Ureter (tissue), 1 donor: ENCODE results near the gene VPS18. TPM values are rescaled to one million over a fixed set of nuclear protein-coding genes. Genes with fewer than 3 reads are reported as not detected.
A peak's percentile ranks its signal among the peaks of the same experiment; 100 is the strongest.

Source experiments
- DNase-seq: peaks from one replicate; pipeline ENCODE4 v3.0.0-alpha.2; 2020; ENCODE audit warnings: low spot score
- total RNA-seq: library from RNA; stranded (reverse); gene quantifications from one replicate; pipeline ENCODE4 v1.2.4, GENCODE V29; 2023
- donor health status: DM: yes; HTN: yes; CAD: no.

VPS18 gene
- total RNA-seq, 1 donor from 2014 or later = 30.0 TPM

DNA sequence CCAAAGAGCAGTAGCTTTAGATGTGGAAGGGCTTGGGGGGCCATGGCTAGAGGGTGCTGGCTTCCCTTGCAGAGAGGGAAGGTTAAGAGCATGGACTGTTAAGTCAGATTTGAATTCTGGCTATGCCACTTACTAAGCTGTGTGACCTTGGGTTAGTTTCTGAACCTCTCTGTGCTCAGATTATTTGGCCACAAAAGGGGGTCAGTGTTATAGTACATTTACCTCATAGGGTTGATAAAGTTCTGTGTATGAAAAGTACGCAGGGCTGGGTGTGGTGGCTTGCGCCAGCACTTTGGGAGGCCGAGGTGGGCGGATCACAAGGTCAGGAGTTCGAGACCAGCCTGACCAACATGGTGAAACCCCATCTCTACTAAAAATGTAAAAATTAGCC lies 6.8 kb downstream of the VPS18 start:
- DNase-seq = no peak

DNA sequence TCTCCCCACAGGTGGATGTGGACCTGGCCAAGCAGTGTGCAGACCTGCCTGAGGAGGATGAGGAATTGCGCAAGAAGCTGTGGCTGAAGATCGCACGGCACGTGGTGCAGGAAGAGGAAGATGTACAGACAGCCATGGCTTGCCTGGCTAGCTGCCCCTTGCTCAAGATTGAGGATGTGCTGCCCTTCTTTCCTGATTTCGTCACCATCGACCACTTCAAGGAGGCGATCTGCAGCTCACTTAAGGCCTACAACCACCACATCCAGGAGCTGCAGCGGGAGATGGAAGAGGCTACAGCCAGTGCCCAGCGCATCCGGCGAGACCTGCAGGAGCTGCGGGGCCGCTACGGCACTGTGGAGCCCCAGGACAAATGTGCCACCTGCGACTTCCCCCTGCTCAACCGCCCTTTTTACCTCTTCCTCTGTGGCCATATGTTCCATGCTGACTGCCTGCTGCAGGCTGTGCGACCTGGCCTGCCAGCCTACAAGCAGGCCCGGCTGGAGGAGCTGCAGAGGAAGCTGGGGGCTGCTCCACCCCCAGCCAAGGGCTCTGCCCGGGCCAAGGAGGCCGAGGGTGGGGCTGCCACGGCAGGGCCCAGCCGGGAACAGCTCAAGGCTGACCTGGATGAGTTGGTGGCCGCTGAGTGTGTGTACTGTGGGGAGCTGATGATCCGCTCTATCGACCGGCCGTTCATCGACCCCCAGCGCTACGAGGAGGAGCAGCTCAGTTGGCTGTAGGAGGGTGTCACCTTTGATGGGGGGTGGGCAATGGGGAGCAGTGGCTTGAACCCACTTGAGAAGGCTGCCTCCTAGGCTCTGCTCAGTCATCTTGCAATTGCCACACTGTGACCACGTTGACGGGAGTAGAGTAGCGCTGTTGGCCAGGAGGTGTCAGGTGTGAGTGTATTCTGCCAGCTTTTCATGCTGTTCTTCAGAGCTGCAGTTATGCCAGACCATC lies 8.6 kb downstream of the VPS18 start:
- DNase-seq = no peak

DNA sequence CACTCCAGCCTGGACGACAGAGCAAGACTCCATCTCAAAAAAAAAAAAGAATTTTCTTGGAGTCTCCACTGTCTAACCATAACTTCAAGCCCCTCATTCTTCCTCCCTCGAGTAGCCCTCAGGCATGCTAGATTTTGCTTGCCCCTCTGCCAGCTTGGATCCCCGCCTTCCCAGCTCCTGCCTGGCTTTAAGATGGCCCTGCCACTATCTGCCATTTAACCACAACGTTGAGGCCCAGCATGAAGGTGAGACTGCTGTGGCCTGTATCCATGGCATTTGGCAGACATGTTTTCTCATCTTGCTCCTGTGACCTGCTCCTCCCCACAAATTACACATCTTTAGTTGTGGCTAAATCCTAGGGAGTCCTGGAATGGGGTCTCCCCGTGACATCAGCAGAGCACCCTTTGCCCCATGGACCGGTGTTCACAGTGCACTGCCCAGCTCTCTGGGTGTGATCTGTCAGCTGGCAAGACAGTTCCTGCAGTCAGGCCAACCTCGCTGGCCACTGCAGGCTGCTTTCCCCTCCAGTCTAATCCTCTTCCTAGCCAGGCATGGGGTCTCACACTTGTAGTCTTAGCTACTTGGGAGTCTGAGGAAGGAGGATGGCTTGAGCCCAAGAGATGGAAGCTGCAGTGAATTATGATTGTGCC lies 10.4 kb downstream of the VPS18 start:
- no peak for DNase-seq

- DNase-seq = peak; percentile 85
Observed at GRCh38 chr15:40906091-40906990, 12.1 kb downstream of the VPS18 start.

DNA sequence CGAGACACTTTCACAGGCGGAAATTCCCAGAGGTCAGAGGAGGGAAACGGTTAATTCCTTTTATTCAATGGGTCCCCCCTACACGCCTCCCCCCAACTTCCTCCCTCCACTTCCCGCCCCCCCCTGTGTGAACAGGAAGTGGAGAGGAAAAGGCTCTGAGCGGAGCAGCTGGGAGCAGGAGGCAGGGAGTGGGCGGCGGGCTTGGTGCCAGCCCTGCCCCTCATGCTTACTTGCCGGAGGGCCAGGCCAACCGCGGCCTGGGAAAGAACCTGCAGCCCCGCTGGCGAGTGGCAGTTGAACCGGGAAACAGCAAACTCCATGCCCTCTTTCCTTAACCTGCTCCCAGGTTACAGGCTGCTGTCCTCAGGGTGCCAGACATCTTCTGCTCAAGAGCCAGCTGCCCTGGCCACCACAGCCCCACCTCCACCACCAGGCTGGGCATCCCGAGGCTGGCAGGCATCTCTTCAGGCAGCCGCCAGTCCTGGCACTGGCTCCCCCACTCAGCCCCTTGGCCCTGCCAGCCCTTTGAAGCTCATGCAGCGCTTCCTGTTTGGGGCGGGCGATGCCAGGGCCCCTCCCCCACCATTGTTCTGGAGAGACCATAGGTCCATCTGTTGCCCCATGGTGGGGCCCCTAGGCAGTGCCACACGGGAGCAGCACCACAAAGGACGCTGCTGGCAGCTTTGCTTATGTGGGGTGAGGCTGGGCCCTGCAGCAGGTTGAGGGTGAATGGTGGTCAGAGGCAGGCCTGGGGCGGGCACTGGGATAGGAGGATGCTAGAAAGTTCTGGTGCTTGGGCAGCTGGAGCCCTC lies 12.9 kb downstream of the VPS18 start:
- DNase-seq = no peak

GRCh38 chr15:40908095-40908494 lies 13.8 kb downstream of the VPS18 start:
- DNase-seq = no peak

- no peak for DNase-seq
Observed at GRCh38 chr15:40909662-40910630, 15.7 kb downstream of the VPS18 start.

DNA sequence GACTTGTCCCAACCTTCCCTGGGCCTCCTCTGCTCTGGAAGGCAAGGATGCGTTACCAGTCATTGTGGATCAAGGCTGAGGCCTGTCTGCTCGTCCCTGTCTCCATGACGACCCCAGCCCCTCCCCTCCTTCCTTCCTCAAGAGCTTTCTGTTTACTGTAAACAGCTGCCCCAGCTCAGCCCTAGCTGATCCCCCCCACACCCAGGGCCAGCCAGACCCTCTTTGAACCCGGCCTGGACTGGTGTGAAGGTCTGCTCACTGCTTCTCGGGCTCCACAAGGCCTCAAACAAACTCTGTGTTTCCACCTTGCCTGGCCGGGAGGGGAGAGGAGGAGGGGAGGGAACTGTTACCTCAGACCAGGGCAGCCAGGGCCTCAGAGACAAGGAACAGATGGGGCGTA lies 16.9 kb downstream of the VPS18 start:
- DNase-seq = no peak

DNA sequence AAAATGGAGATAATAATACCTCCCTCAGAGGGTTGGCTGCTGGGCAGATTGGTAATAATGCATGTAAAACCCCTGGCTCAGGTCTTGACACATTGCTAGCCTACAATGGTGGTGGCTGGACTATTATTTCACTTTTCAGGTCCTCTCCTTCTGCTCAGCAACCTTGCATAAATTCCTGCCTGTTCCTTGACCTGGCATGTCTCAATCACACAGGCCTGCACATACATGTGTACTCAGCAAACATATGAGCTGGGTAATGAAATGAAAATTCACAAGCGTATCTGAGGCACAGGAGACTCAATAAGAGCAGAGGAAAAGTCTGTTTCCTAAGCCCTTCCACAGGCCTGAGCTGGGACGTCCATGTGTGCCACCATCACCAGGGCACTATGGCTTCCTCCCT lies 17.4 kb downstream of the VPS18 start:
- no peak for DNase-seq

DNA sequence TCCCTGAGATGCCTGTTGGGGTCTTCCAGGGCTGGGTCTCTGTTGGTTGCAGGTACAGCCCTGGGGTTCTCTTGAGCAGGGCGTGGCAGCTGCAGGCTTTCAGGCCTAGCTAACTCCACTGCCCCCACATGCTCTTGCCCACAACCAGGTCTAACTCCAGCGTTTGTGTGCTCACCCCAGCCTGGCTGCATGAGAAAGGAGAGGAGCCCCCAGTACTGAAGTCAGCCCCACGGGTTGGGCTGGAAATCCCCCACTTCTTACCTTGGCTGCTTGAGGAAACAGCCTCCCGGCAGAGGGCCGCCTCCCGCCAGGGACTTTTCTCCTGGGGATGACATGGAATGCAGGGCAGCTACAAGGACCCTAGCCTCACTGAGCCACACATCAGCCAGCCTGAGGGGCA lies 18.2 kb downstream of the VPS18 start:
- no peak for DNase-seq

- no peak for DNase-seq
Observed at GRCh38 chr15:40914013-40914412, 19.8 kb downstream of the VPS18 start.

DNA sequence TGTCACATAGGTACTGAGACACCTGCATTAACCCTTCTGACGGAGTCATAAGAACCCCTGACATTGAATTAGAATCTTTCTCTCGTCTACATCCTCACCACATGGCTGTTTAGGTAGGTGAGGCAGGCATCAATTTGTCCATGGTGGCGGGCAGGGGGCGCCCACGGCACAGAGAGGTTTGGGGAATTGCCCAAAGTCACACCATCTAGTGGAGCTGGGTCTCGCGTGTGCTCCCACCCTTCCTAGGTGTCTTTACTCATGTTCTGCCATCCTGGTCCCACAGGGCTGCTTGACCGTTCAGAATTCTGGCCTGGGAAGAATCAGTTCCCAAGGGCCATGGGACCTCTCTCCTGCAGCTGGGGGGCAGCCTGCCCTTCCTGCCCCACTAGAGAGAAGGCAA lies 20.2 kb downstream of the VPS18 start:
- DNase-seq = no peak

GRCh38 chr15:40915116-40915661 lies 20.9 kb downstream of the VPS18 start:
- DNase-seq = no peak

GRCh38 chr15:40915679-40916078 lies 21.4 kb downstream of the VPS18 start:
- DNase-seq = no peak

DNA sequence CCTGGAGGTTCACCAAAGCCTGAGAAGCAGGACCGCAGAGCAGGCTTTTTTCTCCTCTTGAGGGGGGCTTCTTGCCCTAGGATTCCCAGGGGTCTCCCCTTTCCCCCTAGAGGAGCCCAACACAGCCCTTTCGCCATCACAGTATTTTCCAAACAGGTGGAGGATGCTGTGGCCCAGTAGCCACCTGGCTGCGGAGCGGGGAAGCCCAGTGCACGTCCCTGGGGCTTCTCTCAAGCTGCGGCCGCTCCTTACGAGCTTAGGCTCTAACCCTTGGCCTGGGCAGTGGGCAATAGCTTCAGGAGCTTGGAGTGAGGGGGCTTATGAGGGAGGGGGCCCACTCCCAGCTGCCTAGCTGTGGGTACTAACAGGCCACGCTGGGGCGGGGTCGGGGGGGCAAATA lies 23.3 kb downstream of the VPS18 start:
- DNase-seq = no peak

DNA sequence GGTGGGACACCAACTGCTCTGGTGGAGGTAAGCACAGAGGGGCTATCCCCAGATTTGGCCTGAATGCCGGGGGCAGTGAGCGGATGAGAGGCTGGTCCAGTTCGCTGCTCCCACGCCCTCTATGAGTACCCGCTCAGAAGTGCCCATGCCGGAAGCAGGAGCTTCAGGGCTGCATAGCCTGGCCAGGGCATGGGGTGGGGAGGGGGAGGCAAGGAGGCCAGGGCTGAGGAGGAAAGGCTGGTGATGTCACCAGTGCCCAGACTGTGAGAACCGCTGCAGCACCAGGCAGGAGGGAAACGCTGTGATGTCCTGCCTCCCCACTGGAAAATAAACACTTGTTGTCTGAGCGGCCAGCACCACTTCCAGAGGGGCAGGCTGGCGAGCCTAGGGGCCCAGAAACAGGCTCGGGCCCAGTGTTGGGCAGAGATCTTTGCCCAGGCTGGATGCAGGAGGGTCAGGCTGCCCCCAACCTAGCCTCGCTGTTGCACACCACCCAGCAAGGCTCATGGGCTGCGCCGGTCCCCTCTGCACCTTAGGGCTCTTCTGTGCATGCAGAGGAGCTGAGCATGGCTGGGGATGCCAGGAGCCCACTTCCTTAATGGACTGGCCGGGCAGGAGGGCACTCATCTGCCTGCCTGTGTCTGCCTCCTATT lies 24.0 kb downstream of the VPS18 start:
- no peak for DNase-seq

DNA sequence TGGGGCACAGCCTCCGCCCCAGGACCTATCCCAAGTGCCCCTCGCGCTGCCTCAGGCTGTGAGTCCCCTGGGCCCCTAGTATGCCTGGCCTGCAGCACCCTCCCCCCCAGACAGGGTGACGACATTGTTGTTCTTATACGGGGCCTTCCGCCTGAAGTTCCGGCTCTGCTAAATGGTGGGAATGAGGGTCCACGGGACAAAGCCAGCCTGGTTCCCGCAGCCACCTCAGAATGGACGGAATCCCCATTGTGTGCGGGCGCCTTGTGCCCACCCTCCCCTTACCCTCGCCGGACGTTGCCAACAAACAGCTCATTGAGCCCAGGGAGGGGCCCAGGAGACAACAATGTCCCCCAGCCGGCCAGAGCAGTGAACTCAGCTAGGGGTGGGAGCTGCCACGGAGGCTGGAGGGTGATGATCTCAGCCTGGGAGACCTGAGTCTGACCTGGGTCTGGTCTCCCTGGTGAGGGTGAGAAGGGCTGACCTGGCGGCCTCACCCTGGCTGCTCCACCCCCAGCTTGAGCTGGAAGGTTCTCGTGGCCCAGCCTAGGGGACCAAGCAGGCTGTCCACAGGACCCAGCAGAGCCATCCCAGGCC lies 24.6 kb downstream of the VPS18 start:
- no peak for DNase-seq

DNA sequence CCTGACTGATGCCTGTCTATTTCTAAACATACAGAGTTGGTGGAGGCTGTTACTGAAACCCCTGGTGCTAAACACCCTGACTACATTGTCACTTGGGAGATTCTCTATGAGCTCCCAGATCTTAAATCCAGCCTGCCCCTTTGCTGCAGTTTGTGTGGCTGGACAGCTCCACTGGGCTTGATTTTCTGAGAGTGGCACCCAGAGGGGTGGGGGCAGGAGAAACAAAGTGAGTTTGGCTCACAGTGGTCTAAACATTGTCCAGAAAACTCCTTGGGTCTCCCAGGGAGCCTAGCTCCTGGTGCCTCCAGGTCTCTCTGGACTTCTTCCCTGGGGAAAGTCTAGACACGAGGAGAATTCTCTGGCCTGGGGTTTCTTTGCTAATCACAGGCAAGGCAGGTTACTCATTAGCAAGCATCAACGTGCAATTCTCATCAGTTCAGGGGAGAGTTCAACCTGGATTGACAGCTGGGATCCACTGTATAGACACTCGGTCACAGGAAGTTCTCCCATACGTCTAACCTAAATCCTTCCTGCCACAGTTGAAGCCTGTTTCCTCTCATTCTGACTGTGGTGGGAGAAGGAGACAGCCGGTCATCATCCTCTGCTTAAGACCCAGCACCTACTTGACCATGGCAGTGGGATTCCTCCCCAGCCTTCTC lies 27.8 kb downstream of the VPS18 start:
- no peak for DNase-seq
